Naive thymus-derived CD8-positive, alpha-beta T cell (primary cell): ENCODE results near the gene GABRB3. TPM values are rescaled to one million over a fixed set of nuclear protein-coding genes. Genes with fewer than 3 reads are reported as not detected.

Experiments
- ATAC-seq, 2 donors: fragments of 150-1000 bp; cut with Tn5 transposase in 1 of 2; sonication (Bioruptor Pico), chemical (Tn5 transposase) in 1 of 2; 1 replicate in 1 of 2; 2 replicates in 1 of 2; pipeline ENCODE4 v1.10.0; 2021; ENCODE audit warnings: mild to moderate bottlenecking in 2 of 2, moderate library complexity in 2 of 2
- POLR2A ChIA-PET: fragments of 350-600 bp; sonication (Branson Sonifier 250); formaldehyde crosslinking; loops from one replicate; lab custom pipeline; 2021; ENCODE audit warnings: antibody characterized with exemption; lab: Charles Lee
- DNase-seq, 10 donors: peaks; one replicate each; pipeline versions ENCODE4 v3.0.0 to v3.0.0-alpha.2; 2020 to 2022
- H3K27ac Mint-ChIP-seq, 10 donors: one replicate each; pipeline ENCODE4 v1.8.0; 2020 to 2022; ENCODE audit warnings: mild to moderate bottlenecking in 10 of 10, mixed read lengths in 10 of 10, moderate library complexity in 4 of 10, inconsistent platforms in 1 of 10
- H3K27me3 Mint-ChIP-seq, 5 donors: one replicate each; pipeline ENCODE4 v1.8.0; 2021 to 2022; ENCODE audit warnings: mixed read lengths in 5 of 5
- H3K36me3 Mint-ChIP-seq, 3 donors: one replicate each; pipeline ENCODE4 v1.8.0; 2020 to 2022; ENCODE audit warnings: mixed read lengths in 3 of 3, mild to moderate bottlenecking in 2 of 3, inconsistent platforms in 1 of 3
- H3K4me1 Mint-ChIP-seq, 4 donors: one replicate each; pipeline ENCODE4 v1.8.0; 2021 to 2022; ENCODE audit warnings: mixed read lengths in 4 of 4
- H3K4me3 Mint-ChIP-seq, 10 donors: one replicate each; pipeline ENCODE4 v1.8.0; 2020 to 2022; ENCODE audit warnings: mild to moderate bottlenecking in 10 of 10, mixed read lengths in 10 of 10, moderate library complexity in 6 of 10, inconsistent platforms in 1 of 10
- H3K9me3 Mint-ChIP-seq, 9 donors: one replicate each; pipeline ENCODE4 v1.8.0; 2020 to 2022; ENCODE audit warnings: mixed read lengths in 9 of 9, mild to moderate bottlenecking in 3 of 9, inconsistent platforms in 1 of 9, moderate library complexity in 1 of 9
- polyA plus RNA-seq, 3 donors: library from polyadenylated mRNA; unstranded; fragments of 300-500 nt; fragmentation: Illumina TruSeq; gene quantifications; one replicate each; pipeline ENCODE4 v1.2.3, GENCODE V29; 2021
- total RNA-seq, 8 experiments: library from RNA in 2 of 8; stranded (reverse) in 2 of 8; gene quantifications; one replicate each; pipeline ENCODE4 v1.2.3 and lab custom pipeline; 2021 to 2026

The GABRB3 gene
- total and polyA plus RNA-seq, 5 experiments from 2014 or later, result not detected

- Mint-ChIP-seq H3K27me3 (peaks cover 0 to 10% (median 0%) of the 10 kb centered on the region in 5 donors), H3K4me1 (no peaks in the 10 kb centered on the region), H3K36me3 (no peaks in the 10 kb centered on the region), H3K4me3 (no peak overlapping the region), H3K9me3 (peaks cover 0 to 39% (median 14%) of the 10 kb centered on the region in 9 donors), H3K27ac (no peak overlapping the region)
- ATAC-seq (no peak), DNase-seq (no peak)
- POLR2A ChIA-PET, result no interaction called here
Observed at GRCh38 chr15:26551473-26551872, 221.4 kb downstream of the GABRB3 start.

GRCh38 chr15:26550880-26551279 is 222.0 kb downstream of the GABRB3 start:
- Mint-ChIP-seq H3K4me3 (no peak overlapping the region), H3K27ac (no peak overlapping the region), H3K36me3 (no peaks in the 10 kb centered on the region), H3K27me3 (peaks cover 0 to 10% (median 0%) of the 10 kb centered on the region in 5 donors), H3K9me3 (peaks cover 0 to 33% (median 13%) of the 10 kb centered on the region in 9 donors), H3K4me1 (no peaks in the 10 kb centered on the region)
- DNase-seq, result no peak
- no peak for ATAC-seq
- POLR2A ChIA-PET, result no interaction called here

- Mint-ChIP-seq H3K27ac (no peak overlapping the region), H3K9me3 (peaks cover 0 to 36% (median 15%) of the 10 kb centered on the region in 9 donors), H3K4me1 (no peaks in the 10 kb centered on the region), H3K36me3 (peaks cover 0 to 9% (median 0%) of the 10 kb centered on the region in 3 donors), H3K27me3 (no peaks in the 10 kb centered on the region), H3K4me3 (no peak overlapping the region)
- no peak for DNase-seq
- POLR2A ChIA-PET, result no interaction called here
- no peak for ATAC-seq
Observed at GRCh38 chr15:26537663-26538062, 235.2 kb downstream of the GABRB3 start.

GRCh38 chr15:26531489-26531888 is 241.4 kb downstream of the GABRB3 start:
- ATAC-seq (no peak), DNase-seq (no peak)
- Mint-ChIP-seq H3K27me3 (peaks cover 0 to 4% (median 0%) of the 10 kb centered on the region in 5 donors), H3K4me3 (no peak overlapping the region), H3K27ac (no peak overlapping the region), H3K36me3 (peaks cover 0 to 21% (median 0%) of the 10 kb centered on the region in 3 donors), H3K9me3 (peaks cover 10 to 54% (median 18%) of the 10 kb centered on the region in 9 donors), H3K4me1 (no peaks in the 10 kb centered on the region)
- POLR2A ChIA-PET, result no interaction called here

- Mint-ChIP-seq H3K36me3 (peaks cover 0 to 7% (median 0%) of the 10 kb centered on the region in 3 donors), H3K9me3 (peaks cover 4 to 45% (median 14%) of the 10 kb centered on the region in 9 donors), H3K27ac (peak overlapping the region in 1 of 10 donors; percentile 70), H3K4me1 (no peaks in the 10 kb centered on the region), H3K27me3 (peaks cover 0 to 1% (median 0%) of the 10 kb centered on the region in 5 donors), H3K4me3 (no peak overlapping the region)
- POLR2A ChIA-PET, result no interaction called here
- no peak for DNase-seq
- ATAC-seq, result no peak
Observed at GRCh38 chr15:26525096-26525495, 247.8 kb downstream of the GABRB3 start.

- Mint-ChIP-seq H3K4me1 (no peaks in the 10 kb centered on the region), H3K9me3 (peaks cover 2 to 45% (median 16%) of the 10 kb centered on the region in 9 donors), H3K36me3 (peaks cover 0 to 6% (median 0%) of the 10 kb centered on the region in 3 donors), H3K4me3 (no peak overlapping the region), H3K27me3 (peaks cover 0 to 1% (median 0%) of the 10 kb centered on the region in 5 donors), H3K27ac (no peak overlapping the region)
- POLR2A ChIA-PET, result no interaction called here
- no peak for ATAC-seq
- DNase-seq, result no peak
Observed at GRCh38 chr15:26521691-26522198, 251.1 kb downstream of the GABRB3 start.

GRCh38 chr15:26521130-26521529 is 251.7 kb downstream of the GABRB3 start:
- Mint-ChIP-seq H3K36me3 (peaks cover 0 to 6% (median 0%) of the 10 kb centered on the region in 3 donors), H3K27me3 (peaks cover 0 to 1% (median 0%) of the 10 kb centered on the region in 5 donors), H3K4me1 (no peaks in the 10 kb centered on the region), H3K4me3 (no peak overlapping the region), H3K9me3 (peaks cover 3 to 42% (median 16%) of the 10 kb centered on the region in 9 donors), H3K27ac (no peak overlapping the region)
- DNase-seq, result peak in 1 of 10 donors; percentile 28
- POLR2A ChIA-PET, result no interaction called here
- no peak for ATAC-seq

GRCh38 chr15:26518885-26519284 is 254.0 kb downstream of the GABRB3 start:
- DNase-seq (peak in 1 of 10 donors; percentile 26), ATAC-seq (no peak)
- H3K9me3 Mint-ChIP-seq, result peaks cover 3 to 32% (median 9%) of the 10 kb centered on the region in 9 donors
- H3K27me3 Mint-ChIP-seq, result peaks cover 0 to 1% (median 0%) of the 10 kb centered on the region in 5 donors
- no peak overlapping the region for H3K27ac Mint-ChIP-seq
- H3K36me3 Mint-ChIP-seq, result no peaks in the 10 kb centered on the region
- POLR2A ChIA-PET, result no interaction called here
- no peaks in the 10 kb centered on the region for H3K4me1 Mint-ChIP-seq
- H3K4me3 Mint-ChIP-seq, result no peak overlapping the region

GRCh38 chr15:26516102-26516980 is 256.5 kb downstream of the GABRB3 start:
- H3K4me1 Mint-ChIP-seq, result no peaks in the 10 kb centered on the region
- POLR2A ChIA-PET, result no interaction called here
- peaks cover 0 to 1% (median 0%) of the 10 kb centered on the region in 5 donors for H3K27me3 Mint-ChIP-seq
- DNase-seq (peak in 1 of 10 donors; percentile 54), ATAC-seq (no peak)
- H3K9me3 Mint-ChIP-seq, result peaks cover 4 to 30% (median 11%) of the 10 kb centered on the region in 9 donors
- H3K36me3 Mint-ChIP-seq, result no peaks in the 10 kb centered on the region
- H3K27ac Mint-ChIP-seq, result no peak overlapping the region
- H3K4me3 Mint-ChIP-seq, result no peak overlapping the region

GRCh38 chr15:26504009-26504408 is 268.9 kb downstream of the GABRB3 start:
- H3K4me1 Mint-ChIP-seq, result no peaks in the 10 kb centered on the region
- no peak overlapping the region for H3K27ac Mint-ChIP-seq
- peaks cover 0 to 15% (median 6%) of the 10 kb centered on the region in 9 donors for H3K9me3 Mint-ChIP-seq
- DNase-seq (peak in 1 of 10 donors; percentile 19), ATAC-seq (no peak)
- peaks cover 0 to 3% (median 0%) of the 10 kb centered on the region in 5 donors for H3K27me3 Mint-ChIP-seq
- H3K4me3 Mint-ChIP-seq, result no peak overlapping the region
- H3K36me3 Mint-ChIP-seq, result no peaks in the 10 kb centered on the region
- POLR2A ChIA-PET, result no interaction called here
